GM12891 (cell line): ENCODE results near the gene MBOAT7.

Experiments
- PAX5 ChIP-seq: IDR thresholded peaks from 2 replicates; pipeline ENCODE4 v1.6.1; 2011; ENCODE audit warnings: low read length, moderate library complexity, mild to moderate bottlenecking; ENCODE audit not compliant: insufficient read depth, severe bottlenecking
- POLR2A ChIP-seq: IDR thresholded peaks from 2 replicates; pipeline ENCODE4 v1.6.1; 2011; ENCODE audit warnings: low read depth, low read length, control low read depth
- POLR2AphosphoS5 ChIP-seq: IDR thresholded peaks from 2 replicates; pipeline ENCODE4 v1.6.1; 2011; ENCODE audit warnings: low read depth, low read length, control low read depth
- TAF1 ChIP-seq: IDR thresholded peaks from 2 replicates; pipeline ENCODE4 v1.6.1; 2011; ENCODE audit warnings: low read depth, low read length, control low read depth

GRCh38 chr19:54233941-54234340 is 44.6 kb upstream of the MBOAT7 start:
- no peak for TF ChIP-seq POLR2AphosphoS5
- TF ChIP-seq POLR2A: no peak
- TF ChIP-seq PAX5: no peak
- no peak for TF ChIP-seq TAF1
